Activated effector memory CD4-positive, alpha-beta T cell treated with anti-CD3 and anti-CD28 coated beads, Interleukin-2, amount 50 U/mL, for 16 hours (primary cell): ENCODE results near the gene GLUD1.
"Not testable (repeated sequence)": the region's sequence is repeated elsewhere in the genome, so short reads cannot be mapped to it uniquely, and the experiment has no call there.

Experiments
- DNase-seq: peaks from one replicate; pipeline ENCODE4 v3.0.0-alpha.2; 2020

Gene GLUD1

DNA sequence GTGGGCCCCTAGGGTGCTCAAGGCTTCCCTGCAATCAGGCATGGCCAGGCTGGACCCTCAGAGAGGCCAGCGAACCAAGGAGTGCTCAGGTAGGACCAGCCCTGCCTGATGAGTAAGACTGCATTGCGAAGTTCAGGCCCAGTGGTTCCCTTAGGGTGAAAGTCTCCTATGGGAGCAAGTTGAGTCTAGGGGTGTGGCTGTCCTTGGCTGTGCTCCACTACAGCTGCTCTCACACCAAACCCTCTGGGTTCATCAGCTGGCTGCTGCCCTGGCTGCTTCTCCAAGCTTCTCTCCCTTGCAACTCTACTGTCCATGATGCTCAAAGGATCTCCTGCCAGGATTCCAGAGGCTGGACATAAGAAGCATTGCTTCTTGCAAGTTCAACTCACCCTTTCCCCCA lies 55.9 kb downstream of the GLUD1 start:
- no peak for DNase-seq

- no peak for DNase-seq
Measured at GRCh38 chr10:87038286-87038717, 56.3 kb downstream of the GLUD1 start.

- no peak for DNase-seq
Measured at GRCh38 chr10:87036623-87037022, 58.0 kb downstream of the GLUD1 start.

DNA sequence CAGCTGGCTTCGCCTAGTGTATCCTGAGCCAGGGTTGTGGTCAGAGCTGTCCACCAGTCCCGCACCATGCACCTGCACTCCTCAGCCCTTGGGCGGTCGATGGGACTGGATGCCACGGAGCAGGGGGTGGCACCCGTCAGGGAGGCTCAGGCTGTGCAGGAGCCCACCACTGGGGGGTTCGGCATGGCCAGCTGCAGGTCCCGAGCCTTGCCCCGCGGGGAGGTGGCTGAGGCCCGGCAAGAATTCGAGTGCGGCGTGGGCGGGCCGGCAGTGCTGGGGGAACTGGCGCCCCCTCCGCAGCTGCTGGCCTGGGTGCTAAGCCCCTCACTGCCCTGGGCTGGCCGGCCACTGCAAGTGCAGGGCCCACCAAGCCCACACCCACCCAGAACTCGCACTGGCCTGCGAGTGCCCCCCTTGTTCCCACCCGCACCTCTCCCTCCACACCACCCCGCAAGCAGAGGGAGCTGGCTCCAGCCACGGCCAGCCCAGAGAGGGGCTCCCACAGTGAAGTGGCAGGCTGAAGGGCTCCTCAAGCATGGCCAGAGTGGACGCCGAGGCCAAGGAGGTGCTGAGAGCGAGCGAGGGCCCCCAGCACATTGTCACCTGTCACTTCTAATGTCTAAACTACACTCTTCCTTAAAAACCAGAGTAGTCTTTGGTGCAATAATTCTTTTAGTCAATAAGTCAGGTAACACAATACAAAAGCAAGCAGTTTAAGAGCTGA lies 63.6 kb downstream of the GLUD1 start:
- DNase-seq, result no peak

GRCh38 chr10:87030419-87030818 lies 64.2 kb downstream of the GLUD1 start:
- not testable (repeated sequence) for DNase-seq

DNA sequence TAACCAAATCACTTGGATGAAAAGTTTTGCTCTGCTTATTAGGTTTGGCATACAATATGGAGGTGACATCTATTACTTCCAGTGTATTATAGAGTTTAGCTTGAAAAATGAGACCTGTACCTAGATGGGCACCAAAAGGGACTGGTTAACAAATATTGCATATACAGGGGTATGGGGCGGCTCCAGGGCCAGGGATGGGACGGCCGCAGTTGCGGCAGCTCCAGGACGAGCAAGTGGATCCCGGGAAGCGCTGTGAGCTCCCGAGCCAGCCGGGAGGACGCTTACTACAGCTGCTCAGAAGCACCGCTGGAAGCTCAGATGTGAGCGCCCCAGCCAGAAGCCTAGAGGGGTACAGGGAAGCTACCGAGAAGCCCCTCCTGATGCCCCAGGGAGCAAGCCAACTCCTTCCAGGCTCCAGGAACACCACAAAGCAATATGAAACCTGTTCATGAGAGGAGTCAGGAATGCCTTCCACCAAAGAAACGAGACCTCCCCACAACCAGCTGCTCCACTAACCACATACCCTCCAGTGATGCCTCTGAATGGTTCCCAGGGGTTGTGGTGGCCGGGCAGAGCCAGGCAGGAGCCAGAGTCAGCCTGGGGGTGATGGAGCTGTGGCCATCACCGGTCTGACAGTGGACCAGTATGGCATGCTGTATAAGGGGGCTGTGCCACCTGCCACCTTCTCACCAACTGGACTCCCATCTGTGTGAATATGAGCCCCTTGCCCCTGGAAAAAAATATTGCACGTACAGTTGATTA lies 67.7 kb downstream of the GLUD1 start:
- DNase-seq, result not testable (repeated sequence)

DNA sequence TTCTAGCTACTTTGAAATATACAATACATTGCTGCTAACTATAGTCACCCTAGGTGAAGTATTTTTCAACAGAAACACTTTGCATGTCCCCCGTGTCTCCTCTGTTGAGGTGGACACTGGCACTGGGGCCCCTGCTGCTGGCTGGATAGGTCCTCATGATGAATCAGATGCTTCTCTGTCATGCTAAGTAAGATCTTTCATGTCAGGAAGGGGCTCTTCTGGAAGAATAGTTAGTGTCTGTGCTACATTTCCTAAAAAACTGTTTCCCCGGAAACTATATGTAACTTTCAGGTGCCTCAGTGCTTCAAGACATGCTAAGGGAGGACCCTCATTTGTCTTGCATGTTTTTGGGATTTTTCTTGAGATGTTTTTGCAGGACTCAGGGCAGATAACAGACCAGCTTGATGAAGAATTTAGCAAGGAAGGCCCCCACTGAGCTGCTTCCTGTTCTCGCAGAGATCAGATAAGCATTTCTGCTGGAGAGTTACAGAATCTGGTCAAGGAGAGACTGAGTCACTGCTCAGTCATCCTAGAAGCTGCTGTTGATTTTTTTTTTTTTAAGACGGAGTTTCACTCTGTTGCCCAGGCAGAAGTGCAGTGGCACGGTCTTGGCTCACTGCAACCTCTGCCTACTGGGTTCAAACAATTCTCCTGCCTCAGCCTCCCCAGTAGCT lies 69.2 kb downstream of the GLUD1 start:
- DNase-seq, result not testable (repeated sequence)

GRCh38 chr10:87020056-87020455 lies 74.6 kb downstream of the GLUD1 start, which contains the start of gene FAM25A:
FAM25A (plus strand) TSS chr10:87020294; CDS start chr10:87020325, 31 bp downstream.
- DNase-seq, result not testable (repeated sequence)

DNA sequence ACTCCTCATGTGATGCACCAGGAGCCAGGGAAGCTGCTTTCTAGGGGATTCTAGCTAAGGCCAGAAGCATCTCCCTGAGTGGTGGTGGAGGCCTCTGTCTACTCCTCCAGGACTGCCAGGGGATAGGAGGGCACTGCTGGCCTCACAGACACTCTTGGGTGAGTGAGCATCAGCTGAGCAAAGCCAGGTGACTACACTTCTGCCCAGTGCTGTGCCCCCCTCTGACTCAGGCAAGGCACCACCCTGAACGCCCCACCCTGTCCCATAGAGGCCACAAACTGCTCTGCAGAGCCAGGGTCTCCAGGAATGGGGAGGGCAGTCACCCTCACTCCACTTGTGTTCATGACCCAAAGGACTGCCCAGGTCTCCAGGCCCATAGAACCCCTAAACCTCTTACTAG lies 75.1 kb downstream of the GLUD1 start:
- DNase-seq, result not testable (repeated sequence)

DNA sequence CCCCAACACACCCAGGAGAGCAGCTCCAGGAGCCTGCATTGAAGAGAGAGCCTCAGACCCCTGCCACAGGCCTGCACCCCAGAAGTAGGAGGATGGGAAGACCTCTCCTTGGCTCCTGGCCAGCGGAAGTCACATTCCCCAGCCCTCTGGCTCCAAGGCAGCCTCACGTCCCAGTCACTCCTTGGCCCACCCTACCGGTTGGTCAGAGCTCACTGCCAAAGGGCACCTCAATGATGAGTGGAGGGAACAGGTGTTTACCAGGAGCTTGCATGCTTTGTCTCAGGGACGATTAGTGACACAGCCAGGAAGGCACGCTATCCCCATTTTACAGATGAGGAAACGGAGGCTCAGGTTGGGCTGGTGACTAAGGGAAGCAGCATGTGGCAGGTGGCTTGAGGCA lies 75.6 kb downstream of the GLUD1 start:
- not testable (repeated sequence) for DNase-seq

DNA sequence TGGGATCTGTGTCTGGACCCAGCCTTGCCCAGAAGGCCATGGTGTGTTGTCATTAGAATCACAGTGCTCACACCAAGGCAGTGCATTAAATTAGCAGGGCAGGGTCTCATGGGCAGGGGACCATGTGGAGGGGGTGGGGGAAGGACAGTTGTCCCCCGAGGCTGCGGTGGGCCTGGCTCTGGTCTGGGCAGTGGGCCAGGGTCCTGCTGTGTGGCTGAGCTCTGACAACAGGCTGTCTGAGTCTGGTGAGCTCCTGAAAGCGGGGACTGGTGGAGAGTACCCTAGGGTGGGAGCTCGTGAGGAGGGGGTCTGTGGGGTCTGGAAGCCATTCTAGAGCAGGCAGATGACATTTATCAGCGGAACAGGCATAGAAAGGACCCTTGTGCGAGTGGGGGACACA lies 76.5 kb downstream of the GLUD1 start:
- not testable (repeated sequence) for DNase-seq

DNA sequence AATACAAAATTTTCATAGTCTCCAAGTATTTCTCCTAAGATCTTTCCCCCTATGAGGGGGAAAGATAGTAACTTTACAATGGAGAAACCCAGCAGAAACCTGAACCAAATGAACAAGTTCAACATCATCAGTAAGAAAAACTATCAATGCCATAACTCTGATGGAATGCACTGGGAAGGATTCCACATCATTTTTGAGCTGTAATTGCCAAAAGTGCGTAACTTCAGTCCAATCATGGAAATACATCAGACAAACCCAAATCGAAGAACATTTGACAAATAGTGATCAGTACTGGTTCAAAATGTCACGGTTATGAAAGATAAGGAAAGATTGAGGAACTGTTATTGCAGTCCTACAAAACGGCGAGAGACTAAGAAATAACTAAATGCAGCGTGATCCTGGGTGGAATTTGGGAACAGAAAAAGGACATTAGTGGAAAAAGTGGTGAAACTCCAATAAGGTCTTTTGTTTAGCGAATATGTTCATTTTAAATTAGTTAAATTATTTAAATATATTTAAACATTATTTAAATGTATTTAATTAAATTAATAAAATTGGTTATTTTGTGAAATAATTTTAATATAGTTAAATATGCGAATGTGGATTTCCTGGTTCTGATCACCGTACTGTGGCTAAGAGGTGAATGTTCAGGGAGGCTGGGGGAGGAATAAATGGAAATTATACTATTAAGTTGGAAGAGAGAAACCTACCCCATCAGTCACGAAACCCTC lies 79.5 kb downstream of the GLUD1 start:
- not testable (repeated sequence) for DNase-seq

- DNase-seq, result not testable (repeated sequence)
Measured at GRCh38 chr10:87013528-87013927, 81.1 kb downstream of the GLUD1 start.

DNA sequence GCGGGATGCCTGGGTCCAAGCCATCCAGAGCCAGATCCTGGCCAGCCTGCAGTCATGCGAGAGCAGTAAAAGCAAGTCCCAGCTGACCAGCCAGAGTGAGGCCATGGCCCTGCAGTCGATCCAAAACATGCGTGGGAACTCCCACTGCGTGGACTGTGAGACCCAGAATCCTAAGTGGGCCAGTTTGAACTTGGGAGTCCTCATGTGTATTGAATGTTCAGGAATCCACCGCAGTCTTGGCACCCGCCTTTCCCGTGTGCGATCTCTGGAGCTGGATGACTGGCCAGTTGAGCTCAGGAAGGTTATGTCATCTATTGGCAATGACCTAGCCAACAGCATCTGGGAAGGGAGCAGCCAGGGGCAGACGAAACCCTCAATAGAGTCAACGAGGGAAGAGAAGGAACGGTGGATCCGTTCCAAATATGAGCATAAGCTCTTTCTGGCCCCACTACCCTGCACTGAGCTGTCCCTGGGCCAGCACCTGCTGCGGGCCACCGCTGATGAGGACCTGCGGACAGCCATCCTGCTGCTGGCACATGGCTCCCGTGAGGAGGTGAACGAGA lies 85.4 kb downstream of the GLUD1 start:
- not testable (repeated sequence) for DNase-seq

- DNase-seq, result not testable (repeated sequence)
Measured at GRCh38 chr10:87008303-87008702, 86.3 kb downstream of the GLUD1 start.

GRCh38 chr10:87007674-87008073 lies 87.0 kb downstream of the GLUD1 start:
- DNase-seq, result not testable (repeated sequence)

DNA sequence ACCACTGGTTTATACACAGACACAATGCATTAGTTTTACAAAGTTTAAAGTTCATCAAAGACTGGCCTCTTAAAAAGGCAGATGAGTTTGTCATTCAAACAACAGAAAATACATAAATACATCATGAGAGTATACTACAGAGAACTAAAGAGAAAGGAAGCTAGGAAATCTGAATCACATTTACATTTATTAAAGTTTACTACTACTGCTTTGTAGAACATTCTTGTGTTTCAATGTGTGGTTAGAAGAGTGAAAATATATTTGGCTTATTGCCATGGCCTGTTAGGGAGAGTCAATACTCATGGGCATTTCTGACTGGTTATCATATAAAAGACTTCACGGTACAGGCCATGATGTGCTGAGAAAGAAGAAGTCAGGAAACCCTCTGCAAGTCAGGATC lies 87.5 kb downstream of the GLUD1 start:
- not testable (repeated sequence) for DNase-seq

- DNase-seq, result no peak
Measured at GRCh38 chr10:87000491-87000890, 94.2 kb downstream of the GLUD1 start.
